GM23338 (cell line): Measurements from ENCODE around the gene FAM83B. TPM values are rescaled to one million over a fixed set of nuclear protein-coding genes. Genes with fewer than 3 reads are reported as not detected.

Source experiments
- ATAC-seq: fragments of 200-7000 bp; cut with Tn5 transposase; 3 replicates; pipeline ENCODE4 v1.9.1; 2020
- DNase-seq: peaks from one replicate; pipeline ENCODE4 v3.0.0-alpha.2; 2015; ENCODE audit warnings: low spot score
- H2AFZ ChIP-seq: fragments of 200-600 bp; sonication (generic); 2 replicates; pipeline ENCODE4 v1.8.0; 2016; ENCODE audit warnings: antibody characterized with exemption, mild to moderate bottlenecking, moderate library complexity
- H3F3A ChIP-seq: fragments of 200-600 bp; sonication (generic); replicated peaks from 2 replicates; pipeline ENCODE4 v1.8.0; 2017; ENCODE audit warnings: antibody characterized with exemption, mixed run types, low read depth
- H3K27ac ChIP-seq: fragments of 200-600 bp; sonication (generic); 2 replicates; pipeline ENCODE4 v1.6.1; 2016; ENCODE audit warnings: low read depth
- H3K27me3 ChIP-seq: fragments of 200-600 bp; sonication (generic); 2 replicates; pipeline ENCODE4 v1.8.0; 2016; ENCODE audit warnings: mild to moderate bottlenecking, mixed run types, moderate library complexity; ENCODE audit not compliant: insufficient read depth
- H3K36me3 ChIP-seq: fragments of 200-600 bp; sonication (generic); 2 replicates; pipeline ENCODE4 v1.8.0; 2016; ENCODE audit warnings: mild to moderate bottlenecking; ENCODE audit not compliant: insufficient read depth
- H3K4me1 ChIP-seq: fragments of 200-600 bp; sonication (generic); 2 replicates; pipeline ENCODE4 v1.8.0; 2016; ENCODE audit warnings: mild to moderate bottlenecking, moderate library complexity; ENCODE audit not compliant: insufficient read depth
- H3K4me2 ChIP-seq: fragments of 200-600 bp; sonication (generic); 2 replicates; pipeline ENCODE4 v1.7.1; 2017; ENCODE audit warnings: mixed run types
- H3K4me3 ChIP-seq: fragments of 200-600 bp; sonication (generic); 2 replicates; pipeline ENCODE4 v1.6.1; 2016; ENCODE audit warnings: mixed run types
- H3K79me2 ChIP-seq: fragments of 200-600 bp; sonication (generic); replicated peaks from 2 replicates; pipeline ENCODE4 v1.8.0; 2017; ENCODE audit warnings: mild to moderate bottlenecking; ENCODE audit not compliant: insufficient read depth
- H3K9me2 ChIP-seq: fragments of 200-600 bp; sonication (generic); 2 replicates; pipeline ENCODE4 v1.8.0; 2017; ENCODE audit not compliant: insufficient read depth
- H4K20me1 ChIP-seq: fragments of 200-600 bp; sonication (generic); replicated peaks from 2 replicates; pipeline ENCODE4 v1.8.0; 2017; ENCODE audit warnings: mild to moderate bottlenecking; ENCODE audit not compliant: insufficient read depth
- H3K27ac Mint-ChIP-seq: 2 replicates; pipeline ENCODE4 v1.8.0; 2020; ENCODE audit warnings: inconsistent platforms, mild to moderate bottlenecking, moderate library complexity, mixed read lengths
- H3K27me3 Mint-ChIP-seq: 3 replicates; pipeline ENCODE4 v1.8.0; 2022; ENCODE audit warnings: low read depth, mild to moderate bottlenecking, moderate library complexity, mixed read lengths, inconsistent platforms; ENCODE audit not compliant: insufficient read depth, poor library complexity
- H3K36me3 Mint-ChIP-seq: 3 replicates; pipeline ENCODE4 v1.8.0; 2021; ENCODE audit warnings: low read depth, mild to moderate bottlenecking, inconsistent platforms, moderate library complexity, mixed read lengths
- H3K4me1 Mint-ChIP-seq: 3 replicates; pipeline ENCODE4 v1.8.0; 2020; ENCODE audit warnings: mild to moderate bottlenecking, inconsistent platforms, mixed read lengths
- H3K4me3 Mint-ChIP-seq: 3 replicates; pipeline ENCODE4 v1.8.0; 2021; ENCODE audit warnings: moderate library complexity, mild to moderate bottlenecking, inconsistent platforms, mixed read lengths
- H3K9me3 Mint-ChIP-seq: 3 replicates; pipeline ENCODE4 v1.8.0; 2020; ENCODE audit warnings: moderate library complexity, mild to moderate bottlenecking, inconsistent platforms, mixed read lengths
- CREB1 ChIP-seq: fragments of 250-450 bp; sonication (Bioruptor Pico); IDR thresholded peaks from 2 replicates; pipeline ENCODE4 v1.5.0; 2020; ENCODE audit warnings: low read depth, mild to moderate bottlenecking, moderate library complexity
- EZH2 ChIP-seq: fragments of 200-600 bp; sonication (generic); IDR thresholded peaks from one replicate; pipeline ENCODE4 v1.8.0; 2017; ENCODE audit warnings: antibody characterized with exemption, mild to moderate bottlenecking, low read depth; ENCODE audit not compliant: unreplicated experiment
- EZH2phosphoT487 ChIP-seq: fragments of 200-600 bp; sonication (generic); IDR thresholded peaks from one replicate; pipeline ENCODE4 v1.8.1; 2018; ENCODE audit warnings: antibody characterized with exemption; ENCODE audit not compliant: unreplicated experiment
- JUNB ChIP-seq: IDR thresholded peaks from one replicate; pipeline ENCODE4 v1.6.1; 2016; ENCODE audit warnings: antibody characterized with exemption; ENCODE audit not compliant: unreplicated experiment
- NANOG ChIP-seq: IDR thresholded peaks from 2 replicates; pipeline ENCODE4 v1.6.1; 2016; ENCODE audit warnings: antibody characterized with exemption, borderline replicate concordance
- POLR2AphosphoS5 ChIP-seq: IDR thresholded peaks from 2 replicates; pipeline ENCODE4 v1.6.1; 2016; ENCODE audit warnings: antibody characterized with exemption, low read depth
- STAT1 ChIP-seq: IDR thresholded peaks from one replicate; pipeline ENCODE4 v1.6.1; 2016; ENCODE audit warnings: antibody characterized with exemption; ENCODE audit not compliant: unreplicated experiment
- ZNF114 ChIP-seq: fragments of 250-450 bp; sonication (Bioruptor Pico); IDR thresholded peaks from 2 replicates; pipeline ENCODE4 v1.5.0; 2020; ENCODE audit warnings: mild to moderate bottlenecking, moderate library complexity
- ZNF331 ChIP-seq: fragments of 250-450 bp; sonication (Bioruptor Pico); IDR thresholded peaks from 2 replicates; pipeline ENCODE4 v1.5.0; 2020; ENCODE audit warnings: low read depth, mild to moderate bottlenecking, moderate library complexity
- polyA plus RNA-seq: library from polyadenylated mRNA; unstranded; fragments of >200 nt; fragmentation: Nextera tagmentation; extraction: Ambion mirVana; gene quantifications from 2 replicates; pipeline ENCODE4 v1.2.1, GENCODE V29; 2016
- total RNA-seq: library from RNA; depleted of rRNA; stranded (reverse); fragments of >200 nt; shearing (Covaris generic); gene quantifications from 2 replicates; pipeline ENCODE4 v1.2.3, GENCODE V29; 2014
- TF ChIP-seq, protein P1 (sequence below): fragments of 250-450 bp; sonication (Bioruptor Pico); IDR thresholded peaks from 2 replicates; pipeline ENCODE4 v1.5.0; 2020; ENCODE audit warnings: mild to moderate bottlenecking, moderate library complexity
- TF ChIP-seq, protein P2 (sequence below), 2 experiments: fragments of 200-600 bp in 1 of 2; sonication (generic) in 1 of 2; conservative IDR thresholded peaks; 2 replicates each; pipeline versions ENCODE4 v1.5.1 to v1.6.1; 2016 to 2017; ENCODE audit warnings: antibody characterized with exemption in 2 of 2, low read depth in 2 of 2, mild to moderate bottlenecking in 2 of 2, moderate library complexity in 1 of 2

The FAM83B gene
- total and polyA plus RNA-seq, 2 experiments from 2014 or later: 1.4 to 7.7 TPM

DNA sequence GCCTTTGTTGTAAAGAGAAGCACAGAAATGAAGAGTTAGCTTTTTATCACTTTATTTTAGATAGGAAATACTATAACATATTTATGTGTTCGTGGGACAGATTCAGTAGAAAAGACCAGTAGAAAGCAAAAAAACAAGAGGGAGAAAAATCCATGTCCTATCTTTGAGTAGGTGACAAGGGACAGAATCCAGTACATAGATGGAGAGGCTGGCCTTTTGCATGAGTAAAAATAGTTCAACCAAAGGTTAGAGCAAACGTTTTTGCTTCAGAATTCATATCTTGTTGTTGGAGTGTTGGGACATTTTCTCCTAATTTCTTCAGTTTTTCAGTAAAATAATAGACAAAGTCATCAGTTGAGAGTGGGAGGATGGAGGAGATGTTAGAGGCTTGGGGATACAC, 19.6 kb upstream of the FAM83B start (continued):
- TF ChIP-seq, protein P1, sequence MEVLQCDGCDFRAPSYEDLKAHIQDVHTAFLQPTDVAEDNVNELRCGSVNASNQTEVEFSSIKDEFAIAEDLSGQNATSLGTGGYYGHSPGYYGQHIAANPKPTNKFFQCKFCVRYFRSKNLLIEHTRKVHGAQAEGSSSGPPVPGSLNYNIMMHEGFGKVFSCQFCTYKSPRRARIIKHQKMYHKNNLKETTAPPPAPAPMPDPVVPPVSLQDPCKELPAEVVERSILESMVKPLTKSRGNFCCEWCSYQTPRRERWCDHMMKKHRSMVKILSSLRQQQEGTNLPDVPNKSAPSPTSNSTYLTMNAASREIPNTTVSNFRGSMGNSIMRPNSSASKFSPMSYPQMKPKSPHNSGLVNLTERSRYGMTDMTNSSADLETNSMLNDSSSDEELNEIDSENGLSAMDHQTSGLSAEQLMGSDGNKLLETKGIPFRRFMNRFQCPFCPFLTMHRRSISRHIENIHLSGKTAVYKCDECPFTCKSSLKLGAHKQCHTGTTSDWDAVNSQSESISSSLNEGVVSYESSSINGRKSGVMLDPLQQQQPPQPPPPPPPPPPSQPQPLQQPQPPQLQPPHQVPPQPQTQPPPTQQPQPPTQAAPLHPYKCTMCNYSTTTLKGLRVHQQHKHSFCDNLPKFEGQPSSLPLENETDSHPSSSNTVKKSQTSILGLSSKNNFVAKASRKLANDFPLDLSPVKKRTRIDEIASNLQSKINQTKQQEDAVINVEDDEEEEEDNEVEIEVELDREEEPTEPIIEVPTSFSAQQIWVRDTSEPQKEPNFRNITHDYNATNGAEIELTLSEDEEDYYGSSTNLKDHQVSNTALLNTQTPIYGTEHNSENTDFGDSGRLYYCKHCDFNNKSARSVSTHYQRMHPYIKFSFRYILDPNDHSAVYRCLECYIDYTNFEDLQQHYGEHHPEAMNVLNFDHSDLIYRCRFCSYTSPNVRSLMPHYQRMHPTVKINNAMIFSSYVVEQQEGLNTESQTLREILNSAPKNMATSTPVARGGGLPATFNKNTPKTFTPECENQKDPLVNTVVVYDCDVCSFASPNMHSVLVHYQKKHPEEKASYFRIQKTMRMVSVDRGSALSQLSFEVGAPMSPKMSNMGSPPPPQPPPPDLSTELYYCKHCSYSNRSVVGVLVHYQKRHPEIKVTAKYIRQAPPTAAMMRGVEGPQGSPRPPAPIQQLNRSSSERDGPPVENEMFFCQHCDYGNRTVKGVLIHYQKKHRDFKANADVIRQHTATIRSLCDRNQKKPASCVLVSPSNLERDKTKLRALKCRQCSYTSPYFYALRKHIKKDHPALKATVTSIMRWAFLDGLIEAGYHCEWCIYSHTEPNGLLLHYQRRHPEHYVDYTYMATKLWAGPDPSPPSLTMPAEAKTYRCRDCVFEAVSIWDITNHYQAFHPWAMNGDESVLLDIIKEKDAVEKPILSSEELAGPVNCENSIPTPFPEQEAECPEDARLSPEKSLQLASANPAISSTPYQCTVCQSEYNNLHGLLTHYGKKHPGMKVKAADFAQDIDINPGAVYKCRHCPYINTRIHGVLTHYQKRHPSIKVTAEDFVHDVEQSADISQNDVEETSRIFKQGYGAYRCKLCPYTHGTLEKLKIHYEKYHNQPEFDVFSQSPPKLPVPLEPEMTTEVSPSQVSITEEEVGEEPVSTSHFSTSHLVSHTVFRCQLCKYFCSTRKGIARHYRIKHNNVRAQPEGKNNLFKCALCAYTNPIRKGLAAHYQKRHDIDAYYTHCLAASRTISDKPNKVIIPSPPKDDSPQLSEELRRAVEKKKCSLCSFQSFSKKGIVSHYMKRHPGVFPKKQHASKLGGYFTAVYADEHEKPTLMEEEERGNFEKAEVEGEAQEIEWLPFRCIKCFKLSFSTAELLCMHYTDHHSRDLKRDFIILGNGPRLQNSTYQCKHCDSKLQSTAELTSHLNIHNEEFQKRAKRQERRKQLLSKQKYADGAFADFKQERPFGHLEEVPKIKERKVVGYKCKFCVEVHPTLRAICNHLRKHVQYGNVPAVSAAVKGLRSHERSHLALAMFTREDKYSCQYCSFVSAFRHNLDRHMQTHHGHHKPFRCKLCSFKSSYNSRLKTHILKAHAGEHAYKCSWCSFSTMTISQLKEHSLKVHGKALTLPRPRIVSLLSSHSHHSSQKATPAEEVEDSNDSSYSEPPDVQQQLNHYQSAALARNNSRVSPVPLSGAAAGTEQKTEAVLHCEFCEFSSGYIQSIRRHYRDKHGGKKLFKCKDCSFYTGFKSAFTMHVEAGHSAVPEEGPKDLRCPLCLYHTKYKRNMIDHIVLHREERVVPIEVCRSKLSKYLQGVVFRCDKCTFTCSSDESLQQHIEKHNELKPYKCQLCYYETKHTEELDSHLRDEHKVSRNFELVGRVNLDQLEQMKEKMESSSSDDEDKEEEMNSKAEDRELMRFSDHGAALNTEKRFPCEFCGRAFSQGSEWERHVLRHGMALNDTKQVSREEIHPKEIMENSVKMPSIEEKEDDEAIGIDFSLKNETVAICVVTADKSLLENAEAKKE (CRISPR knock-in tag): no peak
- no peak for TF ChIP-seq STAT1
- no peak for TF ChIP-seq CREB1 (CRISPR knock-in tag)
- TF ChIP-seq ZNF114 (CRISPR knock-in tag): no peak
- TF ChIP-seq ZNF331 (CRISPR knock-in tag): no peak
- TF ChIP-seq POLR2AphosphoS5: no peak
- no peak for TF ChIP-seq EZH2phosphoT487
- TF ChIP-seq EZH2: no peak
- no peak for TF ChIP-seq NANOG
- TF ChIP-seq JUNB: no peak

DNA sequence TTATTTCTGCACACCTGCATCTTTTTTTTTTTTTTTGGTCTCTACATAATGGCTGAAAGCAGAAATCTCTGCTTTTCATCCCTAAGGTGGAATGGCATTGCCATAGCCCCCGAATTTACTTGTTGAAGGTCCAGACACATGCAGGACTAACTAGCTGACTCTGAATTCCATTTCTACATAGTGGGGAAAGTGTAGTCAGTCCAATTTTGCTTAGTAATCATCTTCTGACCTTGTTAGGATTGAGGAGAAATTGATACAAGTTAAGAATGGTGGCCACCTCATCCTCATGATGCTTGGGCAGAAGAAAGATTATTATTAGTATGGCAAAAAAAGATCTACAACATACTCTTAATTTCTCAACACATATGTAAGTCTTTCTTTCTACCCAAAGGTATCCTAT, 16.4 kb upstream of the FAM83B start:
- Mint-ChIP-seq H3K36me3 (no peaks in the 10 kb centered on the region), H3K27ac (no peak overlapping the region), H3K4me3 (no peak overlapping the region), H3K27me3 (peaks cover 4% of the 10 kb centered on the region), H3K4me1 (no peaks in the 10 kb centered on the region), H3K9me3 (no peaks in the 10 kb centered on the region)
- H3K27me3 ChIP-seq: no peaks in the 10 kb centered on the region
- ATAC-seq (no peak), DNase-seq (no peak)
- H3K4me1 ChIP-seq: no peaks in the 10 kb centered on the region
- no peaks in the 10 kb centered on the region for H3K9me2 ChIP-seq
- no peaks in the 10 kb centered on the region for H4K20me1 ChIP-seq
- H2AFZ ChIP-seq: no peak overlapping the region
- H3K27ac ChIP-seq: no peak overlapping the region
- H3K4me3 ChIP-seq: no peak overlapping the region
- H3K36me3 ChIP-seq: no peaks in the 10 kb centered on the region
- no peak overlapping the region for H3K4me2 ChIP-seq
- no peaks in the 10 kb centered on the region for H3K79me2 ChIP-seq
- no peaks in the 10 kb centered on the region for H3F3A ChIP-seq
- TF ChIP-seq, protein P2, sequence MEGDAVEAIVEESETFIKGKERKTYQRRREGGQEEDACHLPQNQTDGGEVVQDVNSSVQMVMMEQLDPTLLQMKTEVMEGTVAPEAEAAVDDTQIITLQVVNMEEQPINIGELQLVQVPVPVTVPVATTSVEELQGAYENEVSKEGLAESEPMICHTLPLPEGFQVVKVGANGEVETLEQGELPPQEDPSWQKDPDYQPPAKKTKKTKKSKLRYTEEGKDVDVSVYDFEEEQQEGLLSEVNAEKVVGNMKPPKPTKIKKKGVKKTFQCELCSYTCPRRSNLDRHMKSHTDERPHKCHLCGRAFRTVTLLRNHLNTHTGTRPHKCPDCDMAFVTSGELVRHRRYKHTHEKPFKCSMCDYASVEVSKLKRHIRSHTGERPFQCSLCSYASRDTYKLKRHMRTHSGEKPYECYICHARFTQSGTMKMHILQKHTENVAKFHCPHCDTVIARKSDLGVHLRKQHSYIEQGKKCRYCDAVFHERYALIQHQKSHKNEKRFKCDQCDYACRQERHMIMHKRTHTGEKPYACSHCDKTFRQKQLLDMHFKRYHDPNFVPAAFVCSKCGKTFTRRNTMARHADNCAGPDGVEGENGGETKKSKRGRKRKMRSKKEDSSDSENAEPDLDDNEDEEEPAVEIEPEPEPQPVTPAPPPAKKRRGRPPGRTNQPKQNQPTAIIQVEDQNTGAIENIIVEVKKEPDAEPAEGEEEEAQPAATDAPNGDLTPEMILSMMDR (conservative IDR thresholded peaks at IDR 0.05; ENCODE audit: low read depth in 2 of 2): no peak
- TF ChIP-seq CREB1 (CRISPR knock-in tag) (no peak), NANOG (no peak), EZH2 (no peak), ZNF331 (CRISPR knock-in tag) (no peak)
